ENCODE data around the gene RNASET2.

DNA sequence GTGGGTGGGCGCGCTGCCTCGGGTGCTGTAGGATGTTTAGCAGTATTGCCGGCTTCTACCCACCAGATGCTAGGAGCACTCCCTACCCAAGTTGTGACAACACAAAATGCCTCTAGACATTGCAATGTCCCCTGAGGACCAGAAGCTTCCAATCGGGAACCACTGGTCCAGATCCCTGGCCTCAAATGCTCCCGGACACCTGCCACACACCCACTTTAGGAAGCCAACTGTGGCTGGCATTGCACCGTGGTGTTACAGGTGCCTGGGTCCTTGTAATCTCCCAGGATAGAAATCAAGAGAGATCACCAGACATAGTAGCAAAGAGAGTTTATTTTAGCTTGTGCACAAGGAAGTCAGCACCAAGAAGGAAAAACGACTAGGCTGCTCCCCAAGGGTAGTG, 14.9 kb upstream of the RNASET2 start:
- TF ChIP-seq, protein P1, sequence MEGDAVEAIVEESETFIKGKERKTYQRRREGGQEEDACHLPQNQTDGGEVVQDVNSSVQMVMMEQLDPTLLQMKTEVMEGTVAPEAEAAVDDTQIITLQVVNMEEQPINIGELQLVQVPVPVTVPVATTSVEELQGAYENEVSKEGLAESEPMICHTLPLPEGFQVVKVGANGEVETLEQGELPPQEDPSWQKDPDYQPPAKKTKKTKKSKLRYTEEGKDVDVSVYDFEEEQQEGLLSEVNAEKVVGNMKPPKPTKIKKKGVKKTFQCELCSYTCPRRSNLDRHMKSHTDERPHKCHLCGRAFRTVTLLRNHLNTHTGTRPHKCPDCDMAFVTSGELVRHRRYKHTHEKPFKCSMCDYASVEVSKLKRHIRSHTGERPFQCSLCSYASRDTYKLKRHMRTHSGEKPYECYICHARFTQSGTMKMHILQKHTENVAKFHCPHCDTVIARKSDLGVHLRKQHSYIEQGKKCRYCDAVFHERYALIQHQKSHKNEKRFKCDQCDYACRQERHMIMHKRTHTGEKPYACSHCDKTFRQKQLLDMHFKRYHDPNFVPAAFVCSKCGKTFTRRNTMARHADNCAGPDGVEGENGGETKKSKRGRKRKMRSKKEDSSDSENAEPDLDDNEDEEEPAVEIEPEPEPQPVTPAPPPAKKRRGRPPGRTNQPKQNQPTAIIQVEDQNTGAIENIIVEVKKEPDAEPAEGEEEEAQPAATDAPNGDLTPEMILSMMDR (IDR thresholded peaks at IDR 0.05) = no peak
- TF ChIP-seq POLR2A (IDR thresholded peaks at IDR 0.05) = no peak

Data from lower leg skin (tissue), 3 donors.